NOMO-1 treated with dmso at 0.1 percent for 144 hours (cell line): ENCODE data around the gene HPS1.
"Not testable (repeated sequence)": the region's sequence is repeated elsewhere in the genome, so short reads cannot be mapped to it uniquely, and the experiment has no call there.

Source experiments
- DNase-seq: peaks from one replicate; lab custom pipeline; 2025; ENCODE audit not compliant: unreplicated experiment; lab: John Stamatoyannopoulos, UW

HPS1 gene

DNA sequence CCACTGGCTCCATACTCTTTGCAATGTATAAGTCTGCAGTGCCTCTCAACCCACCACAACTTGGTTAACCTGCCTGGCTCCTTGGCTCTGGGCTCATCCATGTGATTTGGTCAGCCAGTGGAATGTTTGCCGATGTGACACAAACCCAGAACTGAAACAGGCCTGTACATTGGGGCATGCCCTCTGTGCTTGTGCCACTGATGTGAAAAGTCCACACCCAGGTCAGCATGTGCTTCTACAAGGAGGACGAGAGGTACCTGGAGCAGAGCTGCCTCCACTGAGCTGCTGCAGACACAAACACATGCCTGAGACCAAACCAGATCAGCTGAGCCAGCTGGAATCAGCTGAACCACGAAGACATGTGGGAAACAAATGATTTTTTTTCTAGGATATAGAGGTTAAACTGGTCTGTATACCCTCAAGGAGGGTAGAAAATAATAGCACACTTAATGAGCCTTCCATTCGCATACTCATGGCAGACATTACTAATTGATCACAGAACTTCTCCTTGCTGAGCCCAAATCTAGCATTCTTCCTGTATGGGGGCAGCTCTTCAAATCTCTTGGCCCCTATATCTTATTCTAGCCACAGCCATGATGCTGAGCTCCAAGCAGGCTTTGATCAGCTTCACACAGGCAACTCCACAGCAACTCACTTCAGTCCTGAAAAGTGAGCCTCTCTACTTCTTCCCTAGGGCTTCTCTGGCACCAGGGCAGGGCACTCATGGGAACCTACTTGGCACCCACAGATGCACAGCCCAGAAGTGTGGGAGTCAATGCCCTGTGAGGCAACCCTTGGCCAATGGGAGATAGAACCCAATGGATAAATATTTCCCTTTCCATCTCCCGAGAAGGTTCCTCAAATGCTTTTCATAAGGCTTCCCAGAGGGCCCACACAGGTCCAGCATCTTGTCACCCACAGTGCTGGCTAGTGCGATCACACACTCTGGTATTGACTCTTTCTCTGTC is 50.4 kb downstream of the HPS1 start:
- DNase-seq: no peak

DNA sequence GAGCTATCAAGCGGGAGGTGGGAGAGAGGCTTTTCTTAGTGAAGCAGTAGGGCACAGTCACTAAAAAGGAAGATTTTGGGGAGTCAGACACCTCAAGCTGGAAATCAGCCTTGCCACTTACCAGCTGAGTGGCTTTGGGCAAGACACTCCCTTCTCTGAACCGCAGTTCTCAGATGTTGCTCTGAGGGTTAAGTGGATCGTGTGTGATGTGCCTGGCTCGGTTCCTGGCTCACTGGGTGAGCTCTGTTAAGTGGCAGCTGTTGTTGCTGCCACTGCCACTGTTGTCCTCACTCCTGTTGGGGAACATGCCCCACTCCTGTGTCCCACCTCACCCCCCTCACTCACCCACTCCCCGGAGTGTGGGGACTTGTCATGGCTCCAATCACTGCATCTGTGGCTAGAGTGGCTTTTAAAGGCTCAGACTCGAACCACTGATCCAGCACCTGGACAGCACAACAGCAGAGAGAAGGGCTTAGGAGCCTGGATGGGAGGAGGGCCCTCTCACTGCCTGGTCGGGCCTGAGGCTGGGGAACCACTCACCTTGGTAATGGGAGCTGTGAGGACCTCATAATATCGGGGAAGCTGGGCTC is 51.8 kb downstream of the HPS1 start:
- DNase-seq: no peak

DNA sequence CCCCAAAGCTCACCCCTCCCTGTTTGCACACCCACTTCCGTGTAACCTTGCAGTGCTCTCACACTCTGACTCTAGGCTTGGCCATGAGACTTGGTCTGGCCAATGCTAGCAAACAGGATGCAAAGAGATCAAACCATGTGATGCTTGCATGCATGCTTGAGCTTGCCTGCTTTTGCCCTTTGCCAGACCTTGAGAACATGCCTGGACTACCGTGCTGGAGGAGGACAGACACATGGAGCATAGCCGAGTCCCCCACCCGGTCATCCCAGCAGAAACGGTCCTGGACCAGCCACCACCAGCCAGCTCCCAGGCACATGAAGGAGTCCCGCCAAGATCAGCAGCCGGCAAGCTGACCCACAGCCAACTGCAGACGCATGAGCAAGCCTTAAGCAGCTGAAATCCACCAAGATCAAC is 55.1 kb downstream of the HPS1 start:
- DNase-seq: no peak

DNA sequence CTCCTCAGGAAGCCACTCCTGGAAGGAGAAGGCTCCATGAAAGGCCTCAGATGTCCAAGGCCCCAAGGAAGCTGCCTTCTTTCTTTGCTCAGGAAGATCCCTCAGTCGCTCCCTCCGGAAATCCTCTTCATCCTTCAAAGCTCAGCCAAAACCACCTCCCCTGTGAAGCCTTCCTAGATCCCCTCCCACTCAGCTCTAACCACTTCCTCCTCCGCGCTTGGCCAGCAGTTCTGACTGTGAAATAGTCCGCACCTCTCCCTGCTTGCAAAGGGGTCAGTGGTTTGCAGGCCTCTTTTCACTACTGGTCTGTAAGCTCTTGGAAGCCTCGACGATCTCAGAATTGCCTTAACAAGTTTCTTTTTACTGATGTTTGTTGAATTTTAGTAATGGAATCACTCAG is 55.7 kb downstream of the HPS1 start:
- DNase-seq: peak; percentile 48

DNA sequence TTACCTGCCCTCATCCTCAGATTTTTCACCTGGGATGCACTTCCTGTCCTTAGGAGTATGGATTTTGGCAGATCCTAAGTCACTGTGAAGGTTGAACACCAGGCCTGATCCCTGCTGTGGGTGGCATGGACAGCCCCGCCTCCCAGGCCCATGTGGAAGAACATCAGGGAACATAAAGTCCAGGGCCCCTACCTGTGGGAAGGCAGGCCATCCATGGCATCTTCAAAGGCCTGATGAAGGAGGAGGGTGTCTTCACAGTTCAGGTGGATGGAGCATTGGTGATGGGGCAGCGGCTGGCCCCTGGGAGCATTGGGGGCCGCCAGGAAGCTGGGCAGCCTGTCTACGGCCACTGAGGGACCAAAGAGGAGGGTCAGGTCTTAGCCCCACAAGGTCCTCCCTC is 56.3 kb downstream of the HPS1 start:
- DNase-seq: no peak

DNA sequence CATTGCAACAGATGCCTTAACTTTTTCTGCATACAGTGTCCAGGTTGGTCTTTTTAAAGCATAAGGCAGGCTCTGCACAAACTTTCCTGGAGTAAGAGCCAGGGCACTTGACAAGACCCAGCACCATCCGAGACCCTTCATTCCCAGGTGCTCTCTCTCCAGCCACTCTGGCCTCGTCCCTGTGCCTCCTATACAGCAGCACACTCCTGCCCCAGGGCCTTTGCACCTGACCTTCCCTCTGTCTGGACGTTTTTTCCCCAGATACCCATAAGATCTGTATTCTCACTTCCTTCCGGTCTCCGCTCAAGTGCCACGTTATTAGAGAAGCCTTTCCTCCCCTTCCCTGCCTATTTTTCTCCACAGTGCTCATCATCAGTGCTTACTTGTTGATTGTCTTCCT is 57.3 kb downstream of the HPS1 start:
- no peak for DNase-seq

DNA sequence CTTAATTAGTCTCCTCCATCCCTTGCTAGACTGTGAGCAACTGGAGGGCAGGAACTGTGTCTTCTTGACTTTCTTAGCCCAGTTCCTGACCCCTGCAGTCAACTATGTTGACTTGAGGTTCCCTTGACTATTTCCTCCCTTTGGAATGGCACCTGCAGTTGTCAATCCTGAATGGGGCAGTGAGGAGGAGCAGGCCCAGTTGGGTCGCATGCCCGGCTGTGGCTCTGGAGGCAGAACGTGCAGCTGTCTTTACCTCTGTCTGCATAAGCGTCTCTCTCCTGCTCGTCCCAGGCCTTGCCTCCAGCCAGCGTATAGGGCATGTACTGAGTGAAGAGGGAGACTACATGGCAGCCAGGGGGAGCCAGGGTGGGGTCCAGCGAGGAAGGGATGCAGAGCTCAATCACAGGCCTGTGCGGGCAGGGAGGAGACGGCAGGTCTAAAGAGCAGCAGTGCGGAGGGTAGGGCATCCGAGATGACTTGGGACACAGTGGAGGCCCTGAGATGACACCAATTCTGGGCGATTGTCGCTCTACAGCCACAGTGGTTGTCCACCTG is 58.6 kb downstream of the HPS1 start:
- DNase-seq: no peak

DNA sequence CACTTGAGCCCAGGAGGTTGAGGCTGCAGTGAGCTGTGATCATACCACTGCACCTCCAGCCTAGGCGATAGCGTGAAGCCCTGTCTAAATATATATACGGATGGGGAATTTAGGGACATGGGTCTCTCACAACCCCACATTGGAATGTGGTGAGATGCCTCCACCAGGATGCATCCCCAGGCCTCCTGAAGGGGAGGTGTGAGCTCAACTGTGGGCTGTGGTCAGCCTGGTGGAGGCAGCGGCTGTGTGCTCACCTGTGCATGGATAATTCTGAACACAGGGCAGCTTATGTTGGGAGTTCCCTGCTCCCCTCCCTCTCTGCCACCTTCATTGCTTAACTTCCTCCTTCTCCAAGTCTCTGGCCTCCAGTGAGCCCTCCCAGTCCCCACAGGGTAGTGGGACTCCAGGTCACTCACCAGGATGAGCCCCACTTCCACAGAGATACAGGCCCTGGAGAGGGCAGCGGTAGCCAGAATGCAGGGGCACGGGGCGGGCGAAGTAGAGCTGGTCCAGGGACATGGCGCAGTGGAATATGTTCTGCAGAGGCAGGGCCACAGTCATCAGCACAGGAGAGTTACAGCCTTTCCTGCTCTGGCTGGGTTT is 62.1 kb downstream of the HPS1 start:
- DNase-seq: no peak

DNA sequence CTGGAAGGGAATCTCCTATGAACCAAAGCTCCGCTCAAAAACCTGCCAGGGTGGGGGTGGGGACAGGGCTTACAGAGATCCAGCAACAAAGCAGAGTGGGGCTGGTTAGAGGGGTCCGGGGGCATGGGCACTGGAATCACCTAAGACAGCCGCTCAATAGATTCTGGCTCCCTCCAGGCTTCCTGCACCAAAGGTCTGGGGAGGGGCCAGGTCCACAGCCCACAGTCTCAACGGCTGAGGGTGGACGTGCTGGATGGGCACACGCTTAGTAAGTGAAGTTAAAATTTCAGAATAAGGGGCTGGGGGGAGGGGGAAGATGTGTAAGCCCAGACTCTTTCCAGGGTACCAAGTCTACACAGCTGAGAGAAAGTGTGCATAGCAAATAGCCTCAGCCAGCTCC is 62.9 kb downstream of the HPS1 start:
- no peak for DNase-seq

DNA sequence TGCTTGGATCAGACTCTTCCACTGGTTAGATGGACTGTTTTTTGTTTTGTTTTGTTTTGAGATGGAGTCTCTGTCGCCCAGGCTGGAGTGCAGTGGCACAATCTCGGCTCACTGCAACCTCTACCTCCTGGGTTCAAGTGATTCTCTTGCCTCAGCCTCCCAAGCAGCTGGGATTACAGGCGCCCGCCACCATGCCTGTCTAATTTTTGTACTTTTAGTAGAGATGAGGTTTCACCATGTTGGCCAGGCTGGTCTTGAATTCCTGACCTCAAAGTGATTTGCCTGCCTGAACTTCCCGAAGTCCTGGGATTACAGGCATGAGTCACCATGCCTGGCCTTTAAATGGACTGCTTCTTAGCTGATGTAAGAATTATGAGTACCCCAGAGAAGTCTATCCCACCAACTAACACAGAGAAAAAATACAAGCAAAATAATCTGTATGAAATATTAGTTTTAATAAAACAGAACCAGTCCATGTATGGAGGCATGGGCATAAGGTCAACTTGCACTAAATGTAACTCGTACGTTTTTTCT is 63.5 kb downstream of the HPS1 start:
- DNase-seq: not testable (repeated sequence)

DNA sequence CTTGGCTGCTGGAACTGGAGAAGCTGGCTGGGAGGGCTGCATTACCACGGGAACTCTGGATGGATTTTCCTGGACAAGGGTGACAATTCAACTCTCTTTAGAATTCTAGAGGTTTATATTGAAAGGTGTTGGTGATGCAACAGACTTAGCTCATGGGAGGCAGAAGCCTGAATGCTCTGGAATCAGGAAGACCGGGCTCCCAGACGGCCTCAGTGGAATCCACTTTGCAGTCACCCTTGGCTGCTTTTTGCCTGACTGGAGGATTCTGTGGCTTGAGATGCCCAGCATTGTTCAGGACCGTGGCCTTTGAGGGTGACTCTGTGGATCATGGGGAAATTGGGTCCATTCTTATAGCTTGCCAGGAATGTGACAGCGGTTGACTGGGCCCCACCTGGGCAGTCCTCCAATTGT is 64.0 kb downstream of the HPS1 start:
- no peak for DNase-seq

DNA sequence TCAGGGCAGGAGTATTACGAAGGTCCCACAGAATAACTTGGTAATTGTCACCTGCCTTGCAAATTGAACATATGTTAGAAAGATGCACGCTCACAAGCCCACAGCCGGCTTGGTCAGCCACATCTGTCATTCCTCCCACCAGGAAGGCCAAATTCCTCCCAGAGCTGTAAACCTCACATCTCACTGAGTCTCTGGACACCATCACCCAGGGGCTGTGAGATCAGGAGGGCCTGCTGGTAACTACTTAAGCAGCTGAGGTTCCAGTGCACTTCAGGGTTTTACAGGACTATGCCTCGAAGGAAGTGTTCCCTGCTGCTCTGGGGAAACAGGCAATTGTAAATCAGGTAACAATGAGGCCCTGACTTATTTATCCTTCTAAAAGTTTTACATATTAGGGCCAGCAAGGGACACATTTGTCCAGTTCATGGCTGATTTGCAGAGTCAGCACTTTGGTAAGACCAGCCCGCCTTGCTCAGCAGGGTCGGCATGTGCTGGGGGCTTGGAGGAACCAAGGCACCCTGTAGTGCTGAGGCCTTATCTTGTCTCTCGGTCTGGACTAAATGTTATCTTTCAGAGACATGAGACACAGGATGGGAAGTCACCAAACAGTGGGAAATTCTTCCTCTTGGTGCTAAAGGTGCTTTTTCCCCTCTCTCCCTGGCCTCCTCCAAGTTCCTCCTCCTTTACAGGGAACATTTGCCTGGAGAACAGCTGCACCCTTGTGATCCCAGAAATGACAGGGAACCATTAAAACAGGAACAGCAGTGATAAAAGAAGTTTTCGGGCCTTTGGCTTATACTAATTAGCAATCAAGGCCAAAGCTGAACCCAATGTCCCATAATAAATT is 66.0 kb downstream of the HPS1 start:
- DNase-seq: no peak

DNA sequence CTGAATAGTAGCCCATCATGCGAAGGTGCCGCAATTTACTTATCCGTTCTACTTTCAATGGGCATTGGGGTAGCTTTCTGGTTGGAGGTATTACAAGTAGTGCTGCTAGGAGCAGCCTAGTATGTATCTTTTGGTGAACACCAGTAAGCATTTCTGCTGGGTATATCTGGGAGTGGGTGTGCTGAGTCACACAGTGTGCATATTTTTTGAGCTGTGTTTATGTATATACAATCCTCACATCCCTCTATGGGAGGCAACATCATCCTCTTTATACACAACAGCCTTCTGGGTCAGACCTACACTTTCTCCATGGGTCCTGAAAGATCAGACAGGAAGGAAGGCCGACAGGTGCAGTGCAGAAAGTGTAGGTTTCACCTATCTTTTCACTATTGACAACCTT is 68.0 kb downstream of the HPS1 start:
- DNase-seq: no peak

DNA sequence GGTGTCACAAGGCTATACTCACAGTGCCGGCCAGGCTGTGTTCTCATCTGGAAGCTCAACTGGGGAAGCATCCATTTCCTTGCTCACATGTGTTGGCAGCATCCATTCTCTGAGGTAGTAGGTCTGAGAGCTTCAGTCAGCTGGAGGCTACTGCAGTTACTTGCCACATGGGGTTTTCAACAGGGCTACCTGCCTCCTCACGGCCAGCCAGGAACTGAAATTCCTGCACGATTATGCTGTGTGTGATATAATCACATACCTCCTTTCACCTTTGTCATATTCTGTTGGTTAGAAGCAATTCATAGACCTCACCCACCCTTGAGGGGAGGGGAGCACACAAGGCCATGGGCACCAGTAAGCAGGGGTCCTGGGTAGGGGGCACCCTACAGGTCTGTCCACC is 69.2 kb downstream of the HPS1 start:
- no peak for DNase-seq

DNA sequence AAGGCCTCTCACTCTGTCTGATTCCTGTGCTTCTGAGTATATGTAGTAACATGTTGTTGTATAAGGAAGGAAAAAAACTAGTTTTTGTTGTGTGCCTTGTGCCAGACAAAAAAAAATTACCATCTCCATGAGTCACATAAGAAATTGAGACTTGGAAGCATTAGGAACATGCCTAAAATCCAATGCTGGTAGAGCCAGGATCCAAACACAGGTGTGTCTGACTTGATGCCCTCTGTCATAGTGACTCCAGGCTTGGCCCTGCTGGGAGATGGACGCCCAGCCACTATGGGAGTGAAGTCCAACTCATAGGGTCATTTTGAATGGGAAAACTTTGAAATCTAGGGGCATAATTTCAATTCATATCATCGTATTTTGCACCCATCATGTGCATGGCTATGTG is 69.7 kb downstream of the HPS1 start:
- DNase-seq: no peak

DNA sequence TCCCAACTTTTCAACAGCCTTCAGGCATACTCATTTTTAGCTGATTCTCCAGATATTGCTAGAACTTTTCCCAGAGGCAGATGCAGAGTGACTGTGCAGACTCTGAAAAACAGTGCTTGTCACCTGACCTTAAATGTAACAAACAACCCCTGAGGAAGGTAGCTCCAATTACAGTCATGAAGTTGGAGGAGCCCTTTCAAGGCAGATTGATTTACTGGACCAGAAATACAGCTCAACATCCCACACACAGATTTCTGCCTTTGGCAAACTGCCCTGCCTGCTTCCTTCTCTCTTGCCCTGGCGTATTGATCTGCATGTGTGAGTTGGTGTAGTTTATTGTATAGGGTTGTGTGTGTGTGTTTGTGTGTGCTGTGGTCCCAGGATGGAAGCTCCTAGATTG is 70.2 kb downstream of the HPS1 start:
- DNase-seq: no peak

DNA sequence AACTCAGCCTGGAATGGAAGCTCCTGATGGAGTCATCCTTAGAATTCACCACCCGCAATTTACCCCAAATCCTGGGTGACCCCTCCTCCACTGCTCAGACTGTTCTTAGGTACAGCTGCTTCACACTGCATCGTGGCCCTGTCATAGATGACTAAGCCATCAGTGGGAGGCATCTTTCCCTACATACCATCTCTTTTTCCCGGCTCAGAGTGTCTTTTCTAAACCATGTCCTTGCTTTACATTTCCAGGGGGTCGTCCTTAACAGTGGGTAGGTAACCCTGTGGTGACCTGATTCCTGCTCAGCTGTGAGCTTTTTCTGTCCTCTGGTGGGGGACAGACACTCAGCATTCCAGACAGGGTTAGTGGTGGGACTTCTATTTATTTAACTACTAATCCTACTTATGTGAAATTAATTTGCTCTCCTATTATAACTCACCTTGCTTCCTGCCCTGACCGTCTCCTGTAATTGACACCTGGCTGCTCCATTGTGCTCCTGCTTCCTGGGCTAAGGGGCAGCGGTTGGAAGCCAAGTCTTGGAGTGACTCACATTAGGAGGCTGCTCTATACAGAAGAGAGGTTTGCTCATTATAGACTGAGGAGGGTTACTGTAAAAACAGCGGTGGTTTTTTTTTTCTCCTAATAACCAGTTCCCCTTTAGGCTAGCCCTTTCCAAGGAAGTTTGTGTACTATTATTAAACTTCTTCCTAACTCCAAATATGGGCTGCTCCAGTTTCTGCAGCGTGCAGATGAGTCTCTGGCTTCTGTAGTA is 72.3 kb downstream of the HPS1 start:
- no peak for DNase-seq

DNA sequence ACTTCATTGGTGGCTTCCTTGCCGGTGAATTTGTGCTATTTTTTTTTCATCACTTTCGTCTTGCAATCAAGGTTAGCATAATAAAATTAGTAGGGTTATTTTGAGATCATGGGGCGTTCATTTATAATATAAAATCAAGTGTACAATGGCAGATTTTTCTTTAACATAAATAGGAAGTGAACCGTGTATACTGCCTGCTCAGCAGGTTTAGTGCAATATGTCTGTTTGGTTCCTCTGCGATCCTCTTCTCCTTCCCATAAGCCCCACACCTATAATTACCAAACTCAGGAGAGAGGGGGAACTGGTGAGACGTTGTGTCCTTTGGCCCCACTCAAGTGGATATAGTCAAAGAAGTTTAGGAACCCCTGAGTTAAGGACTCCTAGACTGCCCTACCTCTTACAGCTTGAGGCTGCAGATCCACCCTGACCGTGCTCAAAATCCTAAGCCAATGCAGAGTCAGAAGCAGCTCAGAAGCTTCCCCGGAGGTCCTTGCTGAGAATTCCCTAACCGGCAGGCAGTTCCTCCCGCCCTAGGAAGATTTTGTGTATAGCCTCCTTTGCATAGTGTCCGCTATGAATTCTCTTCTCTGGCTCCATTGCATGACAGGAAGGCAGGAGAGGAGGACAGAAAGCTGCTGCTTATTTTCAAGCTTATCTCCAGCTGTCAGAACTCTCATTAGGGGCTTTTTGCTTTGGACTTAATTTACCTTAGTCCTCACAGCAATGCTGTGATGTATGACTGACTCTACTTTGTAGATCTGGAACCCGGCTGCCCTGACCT is 73.3 kb downstream of the HPS1 start:
- DNase-seq: no peak
